ENCODE data around the gene BAG3. TPM values are rescaled to one million over a fixed set of nuclear protein-coding genes. Genes with fewer than 3 reads are reported as not detected.

BAG3 gene
- polyA plus RNA-seq, 1 donor from 2014 or later: 0.61 TPM

DNA sequence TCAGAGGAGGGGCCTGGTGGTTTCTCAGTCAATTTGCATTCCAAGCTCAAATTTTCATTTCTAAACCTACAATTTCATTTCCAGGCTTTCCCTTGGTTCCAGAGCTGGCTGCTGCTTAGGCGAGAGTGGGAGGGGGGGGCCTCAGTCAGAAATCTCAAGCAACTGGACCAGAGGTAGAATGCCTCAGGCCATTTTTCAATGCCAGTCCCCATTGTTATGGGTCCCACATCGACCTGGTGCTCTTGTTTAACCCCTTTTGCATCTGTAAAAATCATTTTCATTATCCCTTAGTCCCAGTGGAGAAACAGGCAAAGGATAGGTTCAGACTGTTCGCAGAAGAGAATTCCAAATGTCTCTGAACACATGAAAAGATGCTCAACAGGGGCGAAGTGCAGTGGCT, 13.5 kb upstream of the BAG3 start:
- Histone ChIP-seq H3K4me2 (ENCODE audit: low read length) (no peak overlapping the region), H3K27me3 (ENCODE audit: insufficient read depth, low read depth, low read length) (no peaks in the 10 kb centered on the region), H3K9me3 (ENCODE audit: low read length) (no peaks in the 10 kb centered on the region), H3K9me2 (ENCODE audit: insufficient read depth, low read length) (no peaks in the 10 kb centered on the region), H4K20me1 (ENCODE audit: insufficient read depth) (no peaks in the 10 kb centered on the region), H3K36me3 (ENCODE audit: insufficient read depth, low read length) (no peaks in the 10 kb centered on the region), H3K27ac (ENCODE audit: low read length) (no peak overlapping the region), H3K9ac (ENCODE audit: low read length) (no peak overlapping the region), H3K4me3 (ENCODE audit: low read length) (no peak overlapping the region), H3F3A (ENCODE audit: insufficient read depth, low read length, poor library complexity, severe bottlenecking) (no peaks in the 10 kb centered on the region), H3K79me2 (replicated peaks; ENCODE audit: insufficient read depth, low read length) (no peaks in the 10 kb centered on the region), H2AFZ (ENCODE audit: low read depth, low read length) (no peak overlapping the region)
- TF ChIP-seq, protein P1, sequence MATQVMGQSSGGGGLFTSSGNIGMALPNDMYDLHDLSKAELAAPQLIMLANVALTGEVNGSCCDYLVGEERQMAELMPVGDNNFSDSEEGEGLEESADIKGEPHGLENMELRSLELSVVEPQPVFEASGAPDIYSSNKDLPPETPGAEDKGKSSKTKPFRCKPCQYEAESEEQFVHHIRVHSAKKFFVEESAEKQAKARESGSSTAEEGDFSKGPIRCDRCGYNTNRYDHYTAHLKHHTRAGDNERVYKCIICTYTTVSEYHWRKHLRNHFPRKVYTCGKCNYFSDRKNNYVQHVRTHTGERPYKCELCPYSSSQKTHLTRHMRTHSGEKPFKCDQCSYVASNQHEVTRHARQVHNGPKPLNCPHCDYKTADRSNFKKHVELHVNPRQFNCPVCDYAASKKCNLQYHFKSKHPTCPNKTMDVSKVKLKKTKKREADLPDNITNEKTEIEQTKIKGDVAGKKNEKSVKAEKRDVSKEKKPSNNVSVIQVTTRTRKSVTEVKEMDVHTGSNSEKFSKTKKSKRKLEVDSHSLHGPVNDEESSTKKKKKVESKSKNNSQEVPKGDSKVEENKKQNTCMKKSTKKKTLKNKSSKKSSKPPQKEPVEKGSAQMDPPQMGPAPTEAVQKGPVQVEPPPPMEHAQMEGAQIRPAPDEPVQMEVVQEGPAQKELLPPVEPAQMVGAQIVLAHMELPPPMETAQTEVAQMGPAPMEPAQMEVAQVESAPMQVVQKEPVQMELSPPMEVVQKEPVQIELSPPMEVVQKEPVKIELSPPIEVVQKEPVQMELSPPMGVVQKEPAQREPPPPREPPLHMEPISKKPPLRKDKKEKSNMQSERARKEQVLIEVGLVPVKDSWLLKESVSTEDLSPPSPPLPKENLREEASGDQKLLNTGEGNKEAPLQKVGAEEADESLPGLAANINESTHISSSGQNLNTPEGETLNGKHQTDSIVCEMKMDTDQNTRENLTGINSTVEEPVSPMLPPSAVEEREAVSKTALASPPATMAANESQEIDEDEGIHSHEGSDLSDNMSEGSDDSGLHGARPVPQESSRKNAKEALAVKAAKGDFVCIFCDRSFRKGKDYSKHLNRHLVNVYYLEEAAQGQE (IDR thresholded peaks at IDR 0.05; ENCODE audit: borderline replicate concordance): no peak
- TF ChIP-seq TAF1 (IDR thresholded peaks at IDR 0.05; ENCODE audit: low read depth) (no peak), MXI1 (conservative IDR thresholded peaks at IDR 0.05; ENCODE audit: poor library complexity, severe bottlenecking) (no peak), CTCF (IDR thresholded peaks at IDR 0.05; ENCODE audit: poor library complexity, severe bottlenecking) (no peak), SMC3 (conservative IDR thresholded peaks at IDR 0.05; ENCODE audit: poor library complexity) (no peak), RAD21 (conservative IDR thresholded peaks at IDR 0.05) (no peak), POLR2AphosphoS5 (IDR thresholded peaks at IDR 0.05) (no peak), EP300 (conservative IDR thresholded peaks at IDR 0.05; ENCODE audit: poor library complexity, severe bottlenecking) (no peak), EZH2 (IDR thresholded peaks at IDR 0.05; ENCODE audit: borderline replicate concordance, insufficient read depth, low read length, poor library complexity, severe bottlenecking) (no peak)

DNA sequence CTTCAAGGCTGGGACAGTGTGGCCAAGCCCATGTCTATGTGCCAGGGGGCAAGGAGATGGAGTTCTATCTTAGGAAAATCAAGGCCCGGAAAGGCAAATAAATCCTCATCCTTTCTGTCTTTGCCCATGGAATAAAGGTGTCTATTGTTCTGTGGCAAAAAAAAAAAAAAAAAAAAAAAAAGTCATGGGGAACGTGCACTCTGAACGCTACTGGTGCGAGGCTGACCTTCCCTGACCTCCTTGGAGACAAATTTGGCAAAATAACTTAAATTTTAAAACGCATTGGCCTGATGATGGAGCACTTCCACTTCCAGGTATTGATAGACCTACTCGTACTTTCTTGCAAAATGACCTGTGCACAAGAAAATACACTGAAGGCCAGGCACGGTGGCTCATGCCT, 12.2 kb upstream of the BAG3 start:
- no peak overlapping the region for H3K4me2 ChIP-seq (ENCODE audit: low read length)
- H3K4me3 ChIP-seq (ENCODE audit: low read length): no peak overlapping the region
- no peaks in the 10 kb centered on the region for H3F3A ChIP-seq (ENCODE audit: insufficient read depth, low read length, poor library complexity, severe bottlenecking)
- H3K36me3 ChIP-seq (ENCODE audit: insufficient read depth, low read length): no peaks in the 10 kb centered on the region
- no peak overlapping the region for H2AFZ ChIP-seq (ENCODE audit: low read depth, low read length)
- no peaks in the 10 kb centered on the region for H4K20me1 ChIP-seq (ENCODE audit: insufficient read depth)
- H3K9me2 ChIP-seq (ENCODE audit: insufficient read depth, low read length): no peaks in the 10 kb centered on the region
- TF ChIP-seq TAF1 (IDR thresholded peaks at IDR 0.05; ENCODE audit: low read depth): no peak
- TF ChIP-seq, protein P1 (IDR thresholded peaks at IDR 0.05; ENCODE audit: borderline replicate concordance): no peak
- no peak for TF ChIP-seq MXI1 (conservative IDR thresholded peaks at IDR 0.05; ENCODE audit: poor library complexity, severe bottlenecking)
- TF ChIP-seq SMC3 (conservative IDR thresholded peaks at IDR 0.05; ENCODE audit: poor library complexity): no peak
- no peak for TF ChIP-seq CTCF (IDR thresholded peaks at IDR 0.05; ENCODE audit: poor library complexity, severe bottlenecking)
- TF ChIP-seq RAD21 (conservative IDR thresholded peaks at IDR 0.05): no peak
- TF ChIP-seq EZH2 (IDR thresholded peaks at IDR 0.05; ENCODE audit: borderline replicate concordance, insufficient read depth, low read length, poor library complexity, severe bottlenecking): no peak
- H3K27me3 ChIP-seq (ENCODE audit: insufficient read depth, low read depth, low read length): no peaks in the 10 kb centered on the region
- no peak overlapping the region for H3K27ac ChIP-seq (ENCODE audit: low read length)
- H3K79me2 ChIP-seq (replicated peaks; ENCODE audit: insufficient read depth, low read length): no peaks in the 10 kb centered on the region
- no peak overlapping the region for H3K9ac ChIP-seq (ENCODE audit: low read length)
- H3K9me3 ChIP-seq (ENCODE audit: low read length): no peaks in the 10 kb centered on the region

Measured in neural cell (in vitro differentiated cells).